Neural cell (in vitro differentiated cells): Measurements from ENCODE around the gene SMIM14. TPM values are rescaled to one million over a fixed set of nuclear protein-coding genes. Genes with fewer than 3 reads are reported as not detected.
"Not testable (repeated sequence)": the region's sequence is repeated elsewhere in the genome, so short reads cannot be mapped to it uniquely, and the experiment has no call there.

Source experiments
- H2AFZ ChIP-seq: fragments of 200-600, 300-800 bp; sonication (generic), shearing (Covaris generic); 2 replicates; pipeline ENCODE4 v1.6.0; 2014; ENCODE audit warnings: low read depth, mild to moderate bottlenecking, antibody characterized with exemption, low read length, moderate library complexity
- H3F3A ChIP-seq: fragments of 200-600 bp; shearing (Covaris generic); 2 replicates; pipeline ENCODE4 v1.6.1; 2016; ENCODE audit warnings: mild to moderate bottlenecking, moderate library complexity, mixed read lengths, antibody characterized with exemption, low read length; ENCODE audit not compliant: insufficient read depth, poor library complexity, severe bottlenecking
- H3K27ac ChIP-seq: fragments of 200-600, 300-800 bp; sonication (generic), shearing (Covaris generic); 2 replicates; pipeline ENCODE4 v1.5.1; 2014; ENCODE audit warnings: mild to moderate bottlenecking, low read length, moderate library complexity
- H3K27me3 ChIP-seq: fragments of 300-800, 200-600 bp; sonication (generic), shearing (Covaris generic); 2 replicates; pipeline ENCODE4 v1.6.0; 2014; ENCODE audit warnings: mild to moderate bottlenecking, low read depth, low read length, moderate library complexity; ENCODE audit not compliant: insufficient read depth
- H3K36me3 ChIP-seq: fragments of 300-800, 200-600 bp; sonication (generic), shearing (Covaris generic); 2 replicates; pipeline ENCODE4 v1.5.1; 2014; ENCODE audit warnings: mild to moderate bottlenecking, antibody characterized with exemption, low read length, moderate library complexity; ENCODE audit not compliant: insufficient read depth
- H3K4me2 ChIP-seq: fragments of 300-800, 200-600 bp; sonication (generic), shearing (Covaris generic); 2 replicates; pipeline ENCODE4 v1.6.0; 2014; ENCODE audit warnings: mild to moderate bottlenecking, low read length
- H3K4me3 ChIP-seq: fragments of 300-800, 200-600 bp; sonication (generic), shearing (Covaris generic); 2 replicates; pipeline ENCODE4 v1.5.1; 2014; ENCODE audit warnings: mild to moderate bottlenecking, low read length, moderate library complexity
- H3K79me2 ChIP-seq: fragments of 200-600 bp; shearing (Covaris generic); replicated peaks from 2 replicates; pipeline ENCODE4 v1.6.0; 2014; ENCODE audit warnings: mild to moderate bottlenecking, low read length, moderate library complexity; ENCODE audit not compliant: insufficient read depth
- H3K9ac ChIP-seq: fragments of 300-800, 200-600 bp; sonication (generic), shearing (Covaris generic); 2 replicates; pipeline ENCODE4 v1.6.1; 2016; ENCODE audit warnings: mild to moderate bottlenecking, low read length, mixed read lengths
- H3K9me2 ChIP-seq: fragments of 200-600 bp; shearing (Covaris generic); 2 replicates; pipeline ENCODE4 v1.6.1; 2016; ENCODE audit warnings: mild to moderate bottlenecking, low read length, mixed read lengths; ENCODE audit not compliant: insufficient read depth
- H3K9me3 ChIP-seq: fragments of 200-600, 300-800 bp; sonication (generic), shearing (Covaris generic); 2 replicates; pipeline ENCODE4 v1.6.1; 2016; ENCODE audit warnings: mild to moderate bottlenecking, mixed run types, low read length, moderate library complexity, mixed read lengths
- H4K20me1 ChIP-seq: fragments of 200-600 bp; shearing (Covaris generic); 2 replicates; pipeline ENCODE4 v1.6.1; 2016; ENCODE audit warnings: mild to moderate bottlenecking, mixed run types; ENCODE audit not compliant: insufficient read depth
- CTCF ChIP-seq: fragments of 450-650 bp; IDR thresholded peaks from 2 replicates; pipeline ENCODE4 v1.5.1; 2014; ENCODE audit warnings: antibody characterized with exemption, mild to moderate bottlenecking, moderate library complexity; ENCODE audit not compliant: poor library complexity, severe bottlenecking
- EP300 ChIP-seq: fragments of 450-650 bp; conservative IDR thresholded peaks from 2 replicates; pipeline ENCODE4 v1.6.1; 2014; ENCODE audit warnings: antibody characterized with exemption, mild to moderate bottlenecking, moderate library complexity; ENCODE audit not compliant: poor library complexity, severe bottlenecking
- EZH2 ChIP-seq: fragments of 200-600, 300-800 bp; shearing (Covaris generic), sonication (generic); IDR thresholded peaks from 2 replicates; pipeline ENCODE4 v1.6.1; 2014; ENCODE audit warnings: antibody characterized with exemption, low read length, borderline replicate concordance, mild to moderate bottlenecking; ENCODE audit not compliant: insufficient read depth, poor library complexity, severe bottlenecking
- MXI1 ChIP-seq: fragments of 450-650 bp; conservative IDR thresholded peaks from 2 replicates; pipeline ENCODE4 v1.6.1; 2014; ENCODE audit warnings: antibody characterized with exemption, mild to moderate bottlenecking; ENCODE audit not compliant: poor library complexity, severe bottlenecking
- POLR2AphosphoS5 ChIP-seq: IDR thresholded peaks from 2 replicates; pipeline ENCODE4 v1.6.1; 2012
- RAD21 ChIP-seq: fragments of 450-650 bp; conservative IDR thresholded peaks from 2 replicates; pipeline ENCODE4 v1.6.1; 2014; ENCODE audit warnings: antibody characterized with exemption, mild to moderate bottlenecking, moderate library complexity
- REST ChIP-seq: IDR thresholded peaks from 2 replicates; pipeline ENCODE4 v1.6.1; 2012; ENCODE audit warnings: borderline replicate concordance
- SMC3 ChIP-seq: fragments of 450-650 bp; conservative IDR thresholded peaks from 2 replicates; pipeline ENCODE4 v1.6.1; 2014; ENCODE audit warnings: antibody characterized with exemption, mild to moderate bottlenecking, moderate library complexity; ENCODE audit not compliant: poor library complexity
- TAF1 ChIP-seq: IDR thresholded peaks from 2 replicates; pipeline ENCODE4 v1.6.1; 2012; ENCODE audit warnings: low read depth
- polyA plus RNA-seq: library from polyadenylated mRNA; depleted of rRNA; stranded (reverse); fragments of >200 nt; gene quantifications from 2 replicates; pipeline ENCODE4 v1.2.3, GENCODE V29; 2014

The SMIM14 gene
- polyA plus RNA-seq, 1 donor from 2014 or later: 55.6 TPM

GRCh38 chr4:39548425-39549067, 90.1 kb downstream of the SMIM14 start:
- H3K79me2 ChIP-seq: no peaks in the 10 kb centered on the region
- H3F3A ChIP-seq: no peaks in the 10 kb centered on the region
- H3K27ac ChIP-seq: no peak overlapping the region
- H4K20me1 ChIP-seq: no peaks in the 10 kb centered on the region
- H3K9ac ChIP-seq: no peak overlapping the region
- no peaks in the 10 kb centered on the region for H3K27me3 ChIP-seq
- no peak overlapping the region for H2AFZ ChIP-seq
- no peaks in the 10 kb centered on the region for H3K36me3 ChIP-seq
- no peak overlapping the region for H3K4me2 ChIP-seq
- TF ChIP-seq REST: no peak
- no peak for TF ChIP-seq TAF1
- no peak for TF ChIP-seq EP300
- TF ChIP-seq EZH2: no peak
- no peak for TF ChIP-seq POLR2AphosphoS5
- no peak for TF ChIP-seq MXI1
- no peak for TF ChIP-seq CTCF
- no peaks in the 10 kb centered on the region for H3K9me2 ChIP-seq
- H3K9me3 ChIP-seq: no peaks in the 10 kb centered on the region
- H3K4me3 ChIP-seq: no peak overlapping the region

GRCh38 chr4:39544580-39545315, 93.9 kb downstream of the SMIM14 start:
- no peaks in the 10 kb centered on the region for H3K27me3 ChIP-seq
- TF ChIP-seq MXI1: no peak
- no peak for TF ChIP-seq CTCF
- TF ChIP-seq SMC3: no peak
- no peak for TF ChIP-seq EZH2
- TF ChIP-seq TAF1: no peak
- TF ChIP-seq EP300: no peak
- no peak for TF ChIP-seq POLR2AphosphoS5
- TF ChIP-seq RAD21: no peak
- TF ChIP-seq REST: no peak
- no peak overlapping the region for H3K9ac ChIP-seq
- no peaks in the 10 kb centered on the region for H3K9me2 ChIP-seq
- no peaks in the 10 kb centered on the region for H4K20me1 ChIP-seq
- no peaks in the 10 kb centered on the region for H3F3A ChIP-seq
- H3K27ac ChIP-seq: no peak overlapping the region
- no peak overlapping the region for H2AFZ ChIP-seq
- no peaks in the 10 kb centered on the region for H3K36me3 ChIP-seq
- no peaks in the 10 kb centered on the region for H3K9me3 ChIP-seq
- H3K4me2 ChIP-seq: no peak overlapping the region
- H3K4me3 ChIP-seq: no peak overlapping the region
- H3K79me2 ChIP-seq: no peaks in the 10 kb centered on the region

- H4K20me1 ChIP-seq, H3K9ac ChIP-seq, H3K4me3 ChIP-seq, H3K4me2 ChIP-seq, H3K27ac ChIP-seq, H3K27me3 ChIP-seq, H2AFZ ChIP-seq, H3K9me2 ChIP-seq, H3K79me2 ChIP-seq, H3K9me3 ChIP-seq, H3K36me3 ChIP-seq, H3F3A ChIP-seq: not testable (repeated sequence)
Observed at GRCh38 chr4:39544080-39544479, 94.6 kb downstream of the SMIM14 start.
